Activated CD4-positive, alpha-beta T cell treated with anti-CD3 and anti-CD28 coated beads, Interleukin-2, amount 50 U/mL, for 16 hours (primary cell): Measurements from ENCODE around the gene SERAC1.
A peak's percentile ranks its signal among the peaks of the same experiment; 100 is the strongest.
"Not testable (repeated sequence)": the region's sequence is repeated elsewhere in the genome, so short reads cannot be mapped to it uniquely, and the experiment has no call there.

ENCODE experiments used
- DNase-seq: peaks from one replicate; pipeline ENCODE4 v3.0.0-alpha.2; 2020

SERAC1 gene

DNA sequence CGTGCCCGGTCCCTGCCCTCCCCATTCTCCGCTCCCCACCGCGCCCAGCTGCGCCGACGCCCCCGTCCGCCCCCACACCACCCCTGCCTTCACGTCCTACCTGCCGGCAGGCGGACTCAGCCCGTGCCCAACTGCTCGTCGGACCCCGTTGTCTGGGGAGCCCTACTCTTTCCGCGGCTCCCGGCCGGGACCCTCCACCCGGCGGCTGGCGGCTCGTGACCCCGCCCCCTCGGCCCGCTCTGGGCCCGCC, at the start of gene SERAC1:
SERAC1 (minus strand) TSS at position 223 of the 250 bp plus-strand sequence. CDS start 9,899 bp downstream, outside the sequence.
- DNase-seq, result no peak

DNA sequence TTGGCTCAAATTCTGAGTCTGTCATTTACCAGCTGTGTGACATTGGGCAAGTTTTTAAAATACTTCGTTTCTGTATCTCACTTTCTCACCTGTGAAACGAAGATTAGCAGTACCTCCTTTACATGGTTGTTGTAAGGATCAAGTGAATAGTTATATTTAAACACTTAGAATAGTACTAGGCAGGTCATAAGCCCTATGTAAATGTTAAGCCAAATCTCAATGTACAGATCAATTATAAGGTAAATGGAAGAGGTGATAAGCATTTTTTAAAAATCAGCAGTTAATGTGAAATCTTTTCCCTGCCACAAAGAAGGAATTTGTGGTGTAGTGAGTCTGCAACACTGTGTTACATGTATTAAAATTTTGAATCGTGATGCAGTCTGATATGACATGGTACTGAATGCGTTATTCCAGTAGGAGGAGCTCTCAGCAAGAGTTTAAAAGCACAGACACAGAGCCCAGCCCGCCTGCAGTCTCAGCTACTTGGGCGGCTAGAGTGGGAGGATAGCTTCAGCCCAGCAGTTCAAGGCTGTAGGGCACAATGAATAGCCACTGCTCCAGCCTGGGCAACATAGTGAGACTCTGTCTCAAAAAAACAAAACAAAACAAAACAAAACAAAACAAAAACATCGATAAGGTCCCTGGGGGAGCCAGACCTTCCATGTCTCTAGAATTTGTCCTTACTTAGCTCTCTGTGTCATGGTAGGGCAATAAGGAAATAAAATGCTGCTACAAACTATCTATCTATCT, 46.0 kb upstream of the SERAC1 start:
- peak; percentile 84 for DNase-seq

- peak; percentile 72 for DNase-seq
Measured at GRCh38 chr6:158211273-158212055, 43.4 kb upstream of the SERAC1 start.

- DNase-seq, result not testable (repeated sequence)
Measured at GRCh38 chr6:158209582-158210333, 41.7 kb upstream of the SERAC1 start.

DNA sequence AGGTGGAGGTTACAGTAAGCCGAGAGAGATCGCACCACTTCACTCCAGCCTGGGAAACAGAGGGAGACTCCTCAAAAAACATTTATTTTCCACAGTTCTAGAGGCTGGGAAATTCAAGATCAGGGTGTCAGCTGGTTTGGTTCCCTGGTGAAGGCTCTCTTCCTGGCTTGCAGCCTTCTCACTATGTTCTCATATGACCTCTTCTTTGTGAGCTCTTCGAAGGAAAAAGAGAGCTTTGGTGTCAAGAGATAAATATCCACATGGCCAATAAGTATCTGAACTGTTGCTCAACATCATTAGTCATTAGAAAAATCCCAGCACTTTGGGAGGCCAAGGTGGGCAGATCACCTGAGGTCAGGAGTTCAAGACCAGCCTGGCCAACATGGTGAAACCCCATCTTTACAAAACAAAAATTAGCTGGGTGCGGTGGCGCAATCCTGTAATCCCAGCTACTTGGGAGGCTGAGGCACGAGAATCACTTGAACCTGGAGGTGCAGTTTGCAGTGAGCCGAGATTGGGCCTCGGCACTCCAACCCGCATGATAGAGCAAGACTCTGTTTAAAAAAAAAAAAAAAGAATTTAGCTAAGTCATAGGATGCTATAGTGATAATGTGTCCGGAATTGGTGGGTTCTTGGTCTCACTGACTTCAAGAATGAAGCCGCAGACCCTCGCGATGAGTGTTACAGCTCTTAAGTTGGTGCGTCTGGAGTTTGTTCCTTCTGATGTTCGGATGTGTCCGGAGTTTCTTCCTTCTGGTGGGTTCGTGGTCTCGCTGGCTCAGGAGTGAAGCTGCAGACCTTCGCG, 40.4 kb upstream of the SERAC1 start:
- DNase-seq, result not testable (repeated sequence)

GRCh38 chr6:158207422-158207788, 39.3 kb upstream of the SERAC1 start:
- DNase-seq, result peak; percentile 93

GRCh38 chr6:158206740-158207421, 38.8 kb upstream of the SERAC1 start:
- DNase-seq, result no peak

- no peak for DNase-seq
Measured at GRCh38 chr6:158205169-158205944, 37.3 kb upstream of the SERAC1 start.

- no peak for DNase-seq
Measured at GRCh38 chr6:158198461-158198860, 30.4 kb upstream of the SERAC1 start.

DNA sequence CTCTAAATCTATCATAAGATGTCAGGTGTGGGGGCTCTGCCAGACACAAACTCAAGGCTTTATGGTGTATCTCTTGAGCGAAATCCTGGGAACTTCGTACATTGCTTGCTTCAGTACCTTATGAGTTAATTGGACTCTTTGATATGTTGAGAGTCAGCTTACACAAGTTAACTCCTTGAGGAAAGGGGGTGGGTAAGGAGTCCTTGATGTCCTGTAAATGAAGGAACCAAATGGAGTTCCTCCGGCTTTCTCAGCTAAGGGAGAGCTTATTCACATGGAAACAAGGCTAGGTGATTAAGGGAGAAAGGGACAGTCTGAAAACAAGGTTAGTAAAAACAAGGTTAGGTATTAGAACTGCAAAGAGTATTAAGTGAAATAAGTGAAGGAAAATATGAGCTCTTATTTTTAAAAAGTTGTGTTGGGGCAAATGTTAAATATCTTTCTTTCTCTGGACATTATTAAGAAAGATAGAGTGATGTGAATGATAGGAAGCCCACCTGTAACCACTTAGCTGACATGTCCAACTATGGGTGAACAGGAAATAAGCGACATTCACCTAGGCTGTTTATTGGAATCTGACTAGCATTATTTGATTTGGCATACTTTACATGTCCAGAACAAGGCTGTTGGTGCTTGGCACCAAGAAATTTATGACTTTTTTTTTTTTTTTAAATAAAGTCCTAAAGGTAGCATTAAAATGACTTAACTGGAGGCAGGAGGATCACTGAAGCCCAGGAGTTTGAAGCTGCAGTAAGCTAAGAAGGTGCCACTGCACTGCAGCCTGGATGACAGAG, 26.6 kb upstream of the SERAC1 start:
- no peak for DNase-seq

DNA sequence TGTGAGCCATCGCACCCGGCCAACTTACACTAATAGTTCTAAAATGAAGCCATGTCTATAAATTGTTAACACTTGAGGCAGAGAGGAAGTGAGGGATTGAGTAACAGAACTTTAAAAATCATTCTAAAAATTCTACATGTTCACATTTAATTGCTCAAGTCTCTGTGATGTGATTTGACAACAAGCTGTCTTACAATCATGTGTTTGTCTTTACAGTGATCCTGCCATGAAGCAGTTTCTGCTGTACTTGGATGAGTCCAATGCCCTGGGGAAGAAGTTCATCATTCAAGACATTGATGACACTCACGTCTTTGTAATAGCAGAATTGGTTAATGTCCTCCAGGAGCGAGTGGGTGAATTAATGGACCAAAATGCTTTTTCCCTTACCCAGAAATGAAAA, 23.7 kb upstream of the SERAC1 start:
- no peak for DNase-seq

GRCh38 chr6:158191032-158191431, 23.0 kb upstream of the SERAC1 start:
- DNase-seq, result no peak

GRCh38 chr6:158188591-158188990, 20.5 kb upstream of the SERAC1 start:
- no peak for DNase-seq

DNA sequence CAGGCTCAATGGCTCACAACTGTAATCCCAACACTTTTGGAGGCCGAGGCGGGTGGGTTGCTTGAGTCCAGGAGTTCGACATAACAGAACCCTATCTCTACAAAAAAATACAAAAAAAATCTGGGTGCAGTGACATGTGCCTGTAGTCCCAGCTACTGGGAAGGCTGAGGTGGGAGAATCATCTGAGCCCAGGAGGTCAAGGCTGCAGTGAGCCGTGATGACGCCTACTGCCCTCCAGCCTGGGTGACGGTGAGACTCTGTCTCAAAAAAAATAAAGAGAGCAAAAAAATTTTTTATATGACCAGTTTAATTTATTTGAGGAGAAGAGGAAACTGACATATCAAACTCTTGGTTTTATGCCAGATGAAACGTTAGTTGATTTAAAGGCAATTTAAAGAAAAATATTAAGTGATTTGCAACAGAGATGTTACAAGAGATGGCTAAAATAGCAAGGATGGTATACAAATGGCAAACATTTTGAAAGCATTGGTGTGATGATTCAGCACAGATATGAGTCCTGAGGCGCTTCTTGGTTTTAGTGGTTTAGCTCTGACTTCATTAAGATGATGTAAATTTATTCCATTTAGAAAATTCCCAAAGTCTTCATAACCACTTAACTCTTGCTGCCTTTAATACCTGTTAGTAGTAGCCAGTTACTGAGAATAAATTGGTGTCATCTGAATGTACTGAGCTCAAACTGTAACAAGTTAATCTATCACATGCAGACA, 17.8 kb upstream of the SERAC1 start:
- DNase-seq, result no peak

DNA sequence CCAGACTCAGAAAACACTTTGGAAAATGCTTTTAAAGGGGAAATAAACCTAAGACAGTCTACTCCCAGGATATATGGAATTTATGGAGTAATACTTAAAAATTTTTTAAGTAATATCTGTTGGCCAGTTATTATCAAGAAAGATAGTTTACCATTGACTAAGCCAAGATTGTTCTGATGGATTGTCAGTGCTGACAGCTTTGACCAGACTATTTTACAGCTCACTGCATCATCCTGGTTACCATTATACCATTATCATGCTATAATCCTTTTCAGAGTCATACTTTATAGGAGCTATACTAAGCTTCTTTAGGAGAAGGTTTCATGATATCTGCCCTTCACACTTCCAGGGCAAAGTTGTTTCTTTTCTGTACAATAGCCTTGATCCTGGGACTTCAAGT, 16.5 kb upstream of the SERAC1 start:
- no peak for DNase-seq

GRCh38 chr6:158183174-158183972, 15.3 kb upstream of the SERAC1 start:
- DNase-seq, result not testable (repeated sequence)

- DNase-seq, result not testable (repeated sequence)
Measured at GRCh38 chr6:158177712-158178111, 9.7 kb upstream of the SERAC1 start.

DNA sequence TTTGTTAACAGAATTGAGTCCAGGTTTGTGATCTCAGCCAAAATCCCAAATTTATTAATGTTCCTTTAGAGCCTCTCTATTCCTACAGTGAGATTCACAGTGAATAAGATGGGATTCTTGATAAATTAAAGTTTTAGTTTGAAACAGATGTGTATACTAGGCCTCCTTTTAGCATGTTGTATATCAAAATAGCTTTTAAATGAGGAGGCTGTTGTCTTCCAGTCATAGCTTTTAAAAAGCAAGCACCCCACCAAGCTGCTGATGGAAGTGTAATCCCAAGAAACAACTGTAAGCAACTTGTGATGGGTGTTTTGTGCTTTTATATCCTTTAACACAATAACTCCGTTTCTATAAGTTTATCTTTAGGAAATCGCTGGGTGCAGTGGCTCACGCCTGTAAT, 7.0 kb upstream of the SERAC1 start:
- no peak for DNase-seq

GRCh38 chr6:158174514-158174913, 6.5 kb upstream of the SERAC1 start:
- DNase-seq, result no peak
